Tibial artery (tissue), 4 donors: ENCODE data around the gene THEMIS.

Source experiments
- DNase-seq, 2 donors: peaks; one replicate each; pipeline ENCODE4 v3.0.0-alpha.2; 2019
- H3K27ac ChIP-seq, 2 donors: fragments of 200-600 bp; sonication (generic) in 1 of 2; 1 replicate in 1 of 2; 2 replicates in 1 of 2; pipeline ENCODE4 v1.5.1; 2018 to 2019; ENCODE audit warnings: mild to moderate bottlenecking in 1 of 2
- H3K27me3 ChIP-seq, 2 donors: fragments of 200-600 bp; sonication (generic) in 1 of 2; one replicate each; pipeline versions ENCODE4 v1.5.1 to v1.6.0; 2016 to 2019
- H3K36me3 ChIP-seq, 3 donors: fragments of 200-600 bp; sonication (generic) in 2 of 3; one replicate each; pipeline ENCODE4 v1.5.1; 2016 to 2019; ENCODE audit warnings: mild to moderate bottlenecking in 2 of 3
- H3K4me1 ChIP-seq, 4 donors: fragments of 200-600 bp; sonication (generic) in 2 of 4; 1 replicate in 3 of 4; 2 replicates in 1 of 4; pipeline ENCODE4 v1.5.1; 2016 to 2019
- H3K4me3 ChIP-seq, 2 donors: fragments of 200-600 bp; sonication (generic) in 1 of 2; 1 replicate in 1 of 2; 2 replicates in 1 of 2; pipeline ENCODE4 v1.5.1; 2018 to 2019; ENCODE audit warnings: mild to moderate bottlenecking in 2 of 2
- H3K9me3 ChIP-seq, 3 donors: fragments of 200-600 bp; sonication (generic) in 1 of 3; one replicate each; pipeline ENCODE4 v1.5.1; 2016 to 2019
- intact Hi-C: fragments of 100-400 bp; cut with DNase I; formaldehyde crosslinking; loops from one replicate; pipeline ENCODE4 v1.15.0; 2023; ENCODE audit warnings: low total_unique reads
- TF ChIP-seq, protein P1 (sequence below), 2 experiments: fragments of 200-600 bp in 1 of 2; fragments of 450-650 bp in 1 of 2; IDR thresholded peaks; one replicate each; pipeline ENCODE4 v1.5.1; 2017 to 2019; ENCODE audit warnings: antibody characterized with exemption in 2 of 2, mild to moderate bottlenecking in 1 of 2, moderate library complexity in 1 of 2

THEMIS gene

DNA sequence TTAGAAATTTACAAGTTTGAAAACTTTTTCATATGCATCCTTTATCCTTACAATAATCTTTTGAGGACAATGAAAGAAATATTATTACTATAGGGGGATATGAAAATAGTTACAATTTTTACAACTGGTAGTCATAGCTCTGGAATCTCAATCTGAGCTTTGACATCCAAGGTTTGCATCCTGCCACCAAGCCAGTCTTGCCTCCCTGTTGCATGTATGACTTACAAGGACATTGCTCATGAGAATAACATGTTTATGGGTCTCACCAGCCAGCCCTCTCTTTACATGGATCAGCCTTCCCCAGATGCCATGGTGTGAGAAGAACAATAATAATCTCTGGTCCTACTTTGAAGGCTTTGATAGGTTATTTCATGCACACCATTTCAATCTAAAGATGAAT, 67.5 kb downstream of the THEMIS start:
- DNase-seq = no peak
- H3K27me3 ChIP-seq = no peaks in the 10 kb centered on the region
- H3K4me3 ChIP-seq = no peak overlapping the region
- intact Hi-C loops = no loop called here
- no peak overlapping the region for H3K27ac ChIP-seq
- no peaks in the 10 kb centered on the region for H3K36me3 ChIP-seq
- TF ChIP-seq, protein P1, sequence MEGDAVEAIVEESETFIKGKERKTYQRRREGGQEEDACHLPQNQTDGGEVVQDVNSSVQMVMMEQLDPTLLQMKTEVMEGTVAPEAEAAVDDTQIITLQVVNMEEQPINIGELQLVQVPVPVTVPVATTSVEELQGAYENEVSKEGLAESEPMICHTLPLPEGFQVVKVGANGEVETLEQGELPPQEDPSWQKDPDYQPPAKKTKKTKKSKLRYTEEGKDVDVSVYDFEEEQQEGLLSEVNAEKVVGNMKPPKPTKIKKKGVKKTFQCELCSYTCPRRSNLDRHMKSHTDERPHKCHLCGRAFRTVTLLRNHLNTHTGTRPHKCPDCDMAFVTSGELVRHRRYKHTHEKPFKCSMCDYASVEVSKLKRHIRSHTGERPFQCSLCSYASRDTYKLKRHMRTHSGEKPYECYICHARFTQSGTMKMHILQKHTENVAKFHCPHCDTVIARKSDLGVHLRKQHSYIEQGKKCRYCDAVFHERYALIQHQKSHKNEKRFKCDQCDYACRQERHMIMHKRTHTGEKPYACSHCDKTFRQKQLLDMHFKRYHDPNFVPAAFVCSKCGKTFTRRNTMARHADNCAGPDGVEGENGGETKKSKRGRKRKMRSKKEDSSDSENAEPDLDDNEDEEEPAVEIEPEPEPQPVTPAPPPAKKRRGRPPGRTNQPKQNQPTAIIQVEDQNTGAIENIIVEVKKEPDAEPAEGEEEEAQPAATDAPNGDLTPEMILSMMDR (IDR thresholded peaks at IDR 0.05) = no peak
- no peaks in the 10 kb centered on the region for H3K4me1 ChIP-seq
- no peaks in the 10 kb centered on the region for H3K9me3 ChIP-seq

GRCh38 chr6:127832381-127832780, 68.5 kb downstream of the THEMIS start:
- H3K27me3 ChIP-seq = no peaks in the 10 kb centered on the region
- no peaks in the 10 kb centered on the region for H3K4me1 ChIP-seq
- DNase-seq = no peak
- H3K9me3 ChIP-seq = no peaks in the 10 kb centered on the region
- no peak overlapping the region for H3K27ac ChIP-seq
- no peak overlapping the region for H3K4me3 ChIP-seq
- no peaks in the 10 kb centered on the region for H3K36me3 ChIP-seq
- TF ChIP-seq, protein P1 (IDR thresholded peaks at IDR 0.05) = no peak
- intact Hi-C loops = no loop called here

DNA sequence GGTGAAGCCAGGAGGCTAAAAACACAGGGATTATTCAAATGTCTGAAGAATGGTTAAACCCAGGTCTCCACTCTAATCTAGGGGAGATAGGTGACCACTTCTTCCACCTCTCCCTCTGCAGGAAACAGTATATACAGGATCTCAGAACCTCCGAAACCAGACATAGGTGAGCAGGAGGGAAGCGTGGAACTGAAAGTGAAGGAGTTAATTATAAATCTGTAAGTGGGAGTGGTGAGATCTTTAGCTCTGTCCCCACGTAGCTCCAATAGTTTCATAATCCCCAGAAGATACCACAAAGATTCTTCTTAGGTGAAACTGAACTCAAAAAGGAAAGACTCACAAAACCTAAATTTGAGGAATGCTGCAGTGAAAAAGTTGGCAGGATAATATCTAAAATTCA, 76.8 kb downstream of the THEMIS start:
- Histone ChIP-seq H3K27me3 (no peaks in the 10 kb centered on the region), H3K4me1 (no peaks in the 10 kb centered on the region), H3K27ac (no peak overlapping the region), H3K36me3 (no peaks in the 10 kb centered on the region), H3K9me3 (no peaks in the 10 kb centered on the region), H3K4me3 (no peak overlapping the region)
- no peak for DNase-seq
- TF ChIP-seq, protein P1 (IDR thresholded peaks at IDR 0.05) = no peak
- intact Hi-C loops = no loop called here

DNA sequence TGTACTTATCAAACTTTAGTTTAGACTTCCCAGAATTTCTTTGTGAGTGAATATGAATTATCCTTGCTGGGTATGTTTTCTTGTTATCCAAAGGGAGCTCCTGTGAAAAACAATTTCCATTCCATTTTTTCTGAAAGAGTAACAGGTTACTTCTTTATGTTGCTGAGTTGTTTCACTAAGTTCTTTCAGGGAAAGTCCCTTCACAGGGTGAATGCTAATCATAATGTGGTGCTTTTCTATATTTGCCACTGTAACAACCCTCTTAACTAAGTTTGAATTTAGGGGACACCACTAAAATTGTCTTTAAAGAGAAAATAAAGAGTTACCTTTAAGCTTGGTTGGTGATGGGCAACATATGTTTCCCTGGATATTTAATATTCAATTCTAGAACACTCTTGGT, 79.4 kb downstream of the THEMIS start:
- DNase-seq = no peak
- intact Hi-C loops = no loop called here

DNA sequence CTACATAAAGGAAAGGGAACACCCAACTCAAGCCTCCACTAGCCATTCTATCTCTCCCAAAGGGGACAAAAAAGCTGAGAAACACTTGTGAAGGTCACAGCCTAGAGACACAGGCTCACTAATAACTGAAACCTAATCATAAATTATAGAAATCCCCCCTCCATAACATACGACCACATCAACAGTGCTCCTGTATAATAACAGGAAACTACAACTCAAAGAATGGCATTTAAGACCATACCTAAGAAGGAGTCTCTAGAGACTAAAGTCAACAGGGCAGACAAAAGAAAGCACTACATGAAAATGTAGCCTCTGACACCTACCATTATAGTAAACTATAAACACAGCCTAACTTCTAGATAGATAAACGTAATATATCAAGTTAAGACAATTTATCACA, 82.7 kb downstream of the THEMIS start:
- Histone ChIP-seq H3K36me3 (no peaks in the 10 kb centered on the region), H3K4me1 (no peaks in the 10 kb centered on the region), H3K4me3 (no peak overlapping the region), H3K9me3 (no peaks in the 10 kb centered on the region), H3K27ac (no peak overlapping the region), H3K27me3 (no peaks in the 10 kb centered on the region)
- no peak for DNase-seq
- TF ChIP-seq, protein P1 (IDR thresholded peaks at IDR 0.05) = no peak
- intact Hi-C loops = no loop called here

More for the DNA sequence above, 79.4 kb downstream of the THEMIS start:
- Histone ChIP-seq H3K4me3 (no peak overlapping the region), H3K9me3 (no peaks in the 10 kb centered on the region), H3K4me1 (no peaks in the 10 kb centered on the region), H3K27me3 (no peaks in the 10 kb centered on the region), H3K36me3 (no peaks in the 10 kb centered on the region), H3K27ac (no peak overlapping the region)
- TF ChIP-seq, protein P1 (IDR thresholded peaks at IDR 0.05) = no peak

- Histone ChIP-seq H3K9me3 (no peaks in the 10 kb centered on the region), H3K36me3 (no peaks in the 10 kb centered on the region), H3K27ac (no peak overlapping the region), H3K4me3 (no peak overlapping the region), H3K27me3 (no peaks in the 10 kb centered on the region), H3K4me1 (no peaks in the 10 kb centered on the region)
- DNase-seq = no peak
- TF ChIP-seq, protein P1 (IDR thresholded peaks at IDR 0.05) = no peak
- intact Hi-C loops = no loop called here
Observed at GRCh38 chr6:127816643-127817042, 84.2 kb downstream of the THEMIS start.
